Measurements from ENCODE around the gene FCN1. TPM values are rescaled to one million over a fixed set of nuclear protein-coding genes. Genes with fewer than 3 reads are reported as not detected.

Gene FCN1
- polyA plus RNA-seq, 3 donors = 2,884 to 7,680 (median 6,268) TPM

GRCh38 chr9:134881313-134881670 lies 36.4 kb downstream of the FCN1 start:
- Histone ChIP-seq H3K79me2 (ENCODE audit: insufficient read depth, low read length) (no peaks in the 10 kb centered on the region), H4K20me1 (ENCODE audit: insufficient read depth, low read length) (no peaks in the 10 kb centered on the region), H3K27me3 (ENCODE audit: control insufficient read depth in 2 of 2, insufficient read depth in 2 of 2, low read length in 2 of 2) (peaks cover 0 to 4% of the 10 kb centered on the region in 2 donors), H3K9ac (ENCODE audit: insufficient read depth, low read length, poor library complexity, severe bottlenecking) (no peak overlapping the region), H3K36me3 (replicated peaks in 1 of 2; ENCODE audit: control insufficient read depth in 1 of 2, insufficient read depth in 2 of 2, low read length in 2 of 2) (no peaks in the 10 kb centered on the region), H3K27ac (ENCODE audit: low read depth in 1 of 2, low read length in 2 of 2) (no peak overlapping the region), H3K4me3 (replicated peaks in 1 of 3; ENCODE audit: low read depth in 2 of 3, low read length in 3 of 3) (no peak overlapping the region), H3K9me3 (replicated peaks in 1 of 2; ENCODE audit: control insufficient read depth in 1 of 2, insufficient read depth in 1 of 2, low read length in 2 of 2) (no peaks in the 10 kb centered on the region), H3K4me2 (replicated peaks; ENCODE audit: extremely low read depth, low read length, poor library complexity, severe bottlenecking) (no peak overlapping the region), H3K4me1 (ENCODE audit: control insufficient read depth in 1 of 2, insufficient read depth in 2 of 2, low read length in 2 of 2) (no peaks in the 10 kb centered on the region), H2AFZ (ENCODE audit: insufficient read depth, low read depth, low read length, poor library complexity, severe bottlenecking) (no peak overlapping the region)
- no peak overlapping the region for H3K4me3 Mint-ChIP-seq
- TF ChIP-seq CTCF (IDR thresholded peaks at IDR 0.05) = no peak
- H3K4me1 Mint-ChIP-seq = no peaks in the 10 kb centered on the region
- H3K36me3 Mint-ChIP-seq = no peaks in the 10 kb centered on the region
- intact Hi-C loops (cut with micrococcal nuclease) = no loop called here
- H3K9me3 Mint-ChIP-seq = peaks cover 0 to 3% (median 0%) of the 10 kb centered on the region in 7 donors
- DNase-seq = no peak
- WGBS (ENCODE audit: insufficient coverage) = 94% methylated on average over 13 of the region's 13 CpGs
- H3K27me3 Mint-ChIP-seq (ENCODE audit: low read depth in 3 of 3) = peaks cover 8 to 24% (median 23%) of the 10 kb centered on the region in 3 donors
- no peak overlapping the region for H3K27ac Mint-ChIP-seq

GRCh38 chr9:134880484-134881312 lies 37.0 kb downstream of the FCN1 start, which contains the start of gene FCN2:
TSS of gene FCN2 (plus strand) at chr9:134880810. CDS start at chr9:134880822, 12 bp downstream.
- H3K36me3 Mint-ChIP-seq = no peaks in the 10 kb centered on the region
- peaks cover 0 to 3% (median 0%) of the 10 kb centered on the region in 7 donors for H3K9me3 Mint-ChIP-seq
- no peaks in the 10 kb centered on the region for H3K36me3 ChIP-seq (replicated peaks in 1 of 2; ENCODE audit: control insufficient read depth in 1 of 2, insufficient read depth in 2 of 2, low read length in 2 of 2)
- H3K4me2 ChIP-seq (replicated peaks; ENCODE audit: extremely low read depth, low read length, poor library complexity, severe bottlenecking) = no peak within 1 kb of the TSS
- H3K9ac ChIP-seq (ENCODE audit: insufficient read depth, low read length, poor library complexity, severe bottlenecking) = no peak within 1 kb of the TSS
- H3K27ac ChIP-seq (ENCODE audit: low read depth in 1 of 2, low read length in 2 of 2) = no peak within 1 kb of the TSS
- TF ChIP-seq CTCF (IDR thresholded peaks at IDR 0.05) = no peak
- no peaks in the 10 kb centered on the region for H4K20me1 ChIP-seq (ENCODE audit: insufficient read depth, low read length)
- H2AFZ ChIP-seq (ENCODE audit: insufficient read depth, low read depth, low read length, poor library complexity, severe bottlenecking) = no peak within 1 kb of the TSS
- DNase-seq = no peak
- H3K79me2 ChIP-seq (ENCODE audit: insufficient read depth, low read length) = no peaks in the 10 kb centered on the region
- H3K27me3 Mint-ChIP-seq (ENCODE audit: low read depth in 3 of 3) = peaks cover 7 to 24% (median 19%) of the 10 kb centered on the region in 3 donors
- H3K4me1 Mint-ChIP-seq = peaks cover 4% of the 10 kb centered on the region
- H3K4me3 Mint-ChIP-seq = no peak within 1 kb of the TSS
- no peaks in the 10 kb centered on the region for H3K9me3 ChIP-seq (replicated peaks in 1 of 2; ENCODE audit: control insufficient read depth in 1 of 2, insufficient read depth in 1 of 2, low read length in 2 of 2)
- no peak within 1 kb of the TSS for H3K4me3 ChIP-seq (replicated peaks in 1 of 3; ENCODE audit: low read depth in 2 of 3, low read length in 3 of 3)
- WGBS (ENCODE audit: insufficient coverage) = 73% methylated on average over 23 of the region's 25 CpGs
- peaks cover under 1 to 5% of the 10 kb centered on the region in 2 donors for H3K4me1 ChIP-seq (ENCODE audit: control insufficient read depth in 1 of 2, insufficient read depth in 2 of 2, low read length in 2 of 2)
- intact Hi-C loops (cut with micrococcal nuclease) = no loop called here
- no peak within 1 kb of the TSS for H3K27ac Mint-ChIP-seq
- H3K27me3 ChIP-seq (ENCODE audit: control insufficient read depth in 2 of 2, insufficient read depth in 2 of 2, low read length in 2 of 2) = peaks cover 0 to 4% of the 10 kb centered on the region in 2 donors

Data from CD14-positive monocyte (primary cell).